HUDEP-2 (cell line): Measurements from ENCODE around the gene AP1G1.
"Not testable (repeated sequence)": the region's sequence is repeated elsewhere in the genome, so short reads cannot be mapped to it uniquely, and the experiment has no call there.

Experiments used
- DNase-seq, 76 experiments: peaks; one replicate each; lab custom pipeline; 2025; ENCODE audit not compliant: unreplicated experiment in 76 of 76; lab: John Stamatoyannopoulos, UW

AP1G1 gene

DNA sequence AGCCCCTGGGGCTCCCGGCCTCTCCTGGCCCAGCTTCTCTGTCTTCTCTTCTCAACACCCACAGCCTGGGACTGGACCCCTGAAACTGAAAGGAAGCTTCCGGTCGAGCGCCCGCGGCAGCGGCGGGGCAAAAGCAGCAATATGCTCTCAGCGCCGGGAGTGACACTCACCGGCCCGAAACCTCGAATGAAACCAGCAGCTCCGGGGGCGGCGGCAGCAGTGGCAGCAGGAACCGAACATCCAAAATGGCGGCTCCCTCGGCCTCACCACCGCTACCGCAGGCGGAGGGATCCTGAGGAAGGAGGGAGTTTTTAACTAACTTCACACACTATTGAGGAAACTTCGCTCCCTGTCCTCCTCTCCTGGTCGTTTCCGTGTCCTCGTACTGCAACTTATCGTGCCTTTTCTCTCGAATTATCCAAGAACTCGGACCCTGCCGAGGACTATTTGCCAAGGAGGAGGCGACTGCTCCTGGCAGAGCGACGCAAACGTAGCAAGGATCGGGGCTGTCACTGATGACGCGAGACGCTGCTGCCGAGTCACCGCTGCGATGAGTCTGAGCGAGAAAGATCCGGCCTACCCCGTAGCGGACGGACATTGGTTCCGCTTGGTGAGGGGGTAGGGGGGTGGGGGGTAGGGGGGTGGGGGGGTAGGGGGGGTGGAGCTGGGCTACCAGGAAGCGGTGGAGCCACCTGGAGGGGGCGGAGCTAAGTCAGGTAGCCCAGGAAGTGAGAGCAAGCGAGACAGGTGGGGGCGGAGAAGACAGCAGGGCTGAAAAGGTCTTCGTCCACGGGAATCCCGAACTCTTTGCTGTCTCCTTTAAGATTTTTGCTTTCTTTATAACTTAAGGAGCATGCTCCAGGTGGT lies at the start of gene AP1G1:
Gene AP1G1 (minus strand): TSS at position 242 of the 867 bp plus-strand sequence. CDS start 19,355 bp downstream, outside the sequence.
- DNase-seq = peak; percentile 33 to 95 (median 90)

DNA sequence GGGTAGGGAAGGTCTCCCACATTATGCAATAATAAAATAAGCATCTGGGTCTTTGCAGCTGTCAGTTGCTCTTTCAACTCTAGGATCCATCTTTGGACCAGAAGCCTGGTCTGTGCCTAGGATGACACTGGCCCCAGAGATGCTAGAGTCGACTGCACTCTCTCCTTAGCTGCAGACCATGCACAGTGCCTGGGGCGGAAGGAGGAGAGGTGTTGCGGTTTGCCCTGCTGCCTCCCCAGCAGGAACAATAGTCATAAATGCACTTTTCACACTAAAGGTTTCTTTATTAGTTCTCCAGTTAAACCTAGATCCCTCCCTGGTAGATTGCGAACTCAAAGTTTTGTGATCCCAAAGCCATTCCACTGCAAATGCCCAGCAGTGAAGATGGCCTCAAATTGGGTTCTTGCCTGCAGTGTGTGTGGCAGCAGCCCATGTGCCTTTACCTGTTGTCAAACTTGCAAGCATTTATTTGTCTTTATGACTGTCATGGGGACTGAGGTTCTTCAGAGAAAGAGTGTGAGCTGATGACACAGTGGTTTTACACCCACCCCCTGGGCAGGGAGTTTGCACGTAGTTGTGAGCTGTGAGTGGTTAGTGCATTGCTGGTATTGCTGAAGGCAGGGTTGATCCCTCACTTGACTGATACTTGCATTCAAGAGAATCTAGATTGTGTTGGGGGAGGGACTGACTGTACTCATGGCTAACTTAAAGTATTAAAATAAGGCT lies 47.5 kb upstream of the AP1G1 start:
- DNase-seq = no peak

DNA sequence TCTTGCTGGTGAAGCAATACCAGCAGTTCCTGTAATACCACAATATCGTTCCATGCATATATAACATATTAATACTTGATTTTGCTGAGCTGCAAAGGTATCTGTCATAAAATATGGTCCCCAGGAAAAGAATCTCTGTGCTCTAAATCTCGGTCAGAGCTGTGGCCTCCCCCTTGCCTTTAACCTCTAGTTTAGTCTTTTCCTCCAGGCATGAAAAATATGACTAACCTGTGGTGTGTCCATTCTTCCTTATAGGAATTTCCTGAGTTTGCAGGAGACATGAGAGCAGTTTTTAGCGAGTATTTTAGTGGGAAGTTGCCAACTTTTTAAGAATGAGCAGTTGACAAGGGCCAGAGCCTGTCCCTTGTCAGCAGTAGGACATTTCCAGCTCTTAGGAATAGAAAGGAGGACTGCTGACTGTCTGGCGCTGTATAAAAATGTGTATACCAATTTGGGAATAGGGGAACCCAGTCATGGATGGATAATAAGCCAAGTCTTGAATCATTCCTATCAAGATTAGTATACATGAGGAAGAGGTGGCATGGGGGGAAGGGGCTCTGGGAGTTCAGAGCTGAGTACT lies 45.8 kb upstream of the AP1G1 start:
- DNase-seq = no peak

DNA sequence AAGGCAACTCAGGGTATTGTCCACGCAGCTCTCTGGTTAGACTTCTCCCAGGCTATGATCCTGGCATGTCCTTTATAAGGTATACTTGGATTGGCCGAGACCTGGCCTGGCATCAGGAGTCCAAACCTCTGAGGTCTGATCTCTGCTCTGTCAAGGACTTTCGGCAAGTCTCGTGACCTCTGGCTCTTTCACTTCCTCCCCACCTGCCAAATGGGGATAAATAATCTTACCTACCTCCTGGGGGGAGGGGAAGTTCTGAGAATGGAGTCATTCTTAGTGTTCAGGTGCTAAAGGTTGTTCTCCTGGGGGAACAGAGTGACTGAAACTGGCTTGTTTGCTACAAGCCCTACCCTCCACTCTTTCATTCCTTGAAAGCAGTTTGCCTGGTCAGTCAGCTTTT lies 44.8 kb upstream of the AP1G1 start:
- no peak for DNase-seq

DNA sequence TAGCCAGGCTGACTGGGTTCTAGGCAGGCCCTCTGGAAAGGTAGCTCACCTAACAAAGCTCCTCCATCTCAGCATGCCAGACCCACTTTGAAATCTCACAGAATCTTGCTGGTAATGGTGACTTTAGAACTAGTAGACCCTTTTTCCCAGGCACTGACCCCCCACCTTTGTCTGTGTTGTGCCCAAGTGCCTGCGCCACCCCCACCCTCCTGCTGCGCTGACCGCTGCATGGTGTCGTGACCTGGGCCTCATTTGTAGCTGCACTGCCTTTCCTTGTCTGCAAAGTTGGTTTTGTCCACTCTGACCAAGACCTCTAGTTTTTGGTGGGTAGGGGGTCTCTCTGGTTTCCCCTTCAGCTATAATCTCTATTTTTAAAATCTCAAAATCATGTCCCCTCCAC lies 43.9 kb upstream of the AP1G1 start:
- DNase-seq = no peak

DNA sequence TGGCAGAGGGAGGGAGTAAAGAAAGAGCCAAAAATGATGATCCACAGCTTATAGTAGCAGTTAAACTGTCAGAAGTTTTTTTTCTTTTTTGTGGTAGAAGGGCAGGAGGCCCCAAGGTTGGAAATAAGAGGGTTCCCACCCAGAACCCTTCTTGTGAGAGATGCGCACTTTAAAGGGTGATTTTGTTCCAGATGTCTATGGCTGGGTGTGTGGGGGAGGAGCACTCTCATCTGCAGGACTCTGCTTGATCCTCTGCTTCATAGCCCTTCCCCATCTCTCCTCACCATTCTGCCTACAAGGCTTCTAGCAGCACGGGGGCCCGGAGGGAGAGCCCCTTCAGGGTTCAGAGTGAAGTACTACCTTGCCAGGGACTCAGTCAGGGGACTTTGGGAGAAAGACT lies 43.5 kb upstream of the AP1G1 start:
- no peak for DNase-seq

DNA sequence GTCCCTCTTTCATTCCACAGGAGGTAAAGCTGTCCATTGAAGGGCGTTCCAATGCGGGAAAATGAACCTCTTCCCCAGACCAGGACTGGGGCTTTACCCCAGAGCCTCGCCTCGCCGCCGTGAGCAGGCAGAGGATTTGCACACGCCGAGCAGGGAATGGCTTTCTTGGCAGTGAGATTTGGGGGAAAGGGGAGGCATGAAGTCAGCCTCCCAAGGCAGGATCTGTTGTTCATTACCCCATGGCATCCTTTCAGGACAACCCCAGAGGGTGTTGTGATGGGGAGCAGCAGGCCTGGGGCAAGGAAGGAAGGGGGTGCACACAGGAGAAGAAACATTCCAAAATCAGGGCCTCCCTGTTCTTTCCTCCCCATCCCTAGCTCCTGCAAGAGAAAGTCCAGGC lies 43.1 kb upstream of the AP1G1 start:
- no peak for DNase-seq

DNA sequence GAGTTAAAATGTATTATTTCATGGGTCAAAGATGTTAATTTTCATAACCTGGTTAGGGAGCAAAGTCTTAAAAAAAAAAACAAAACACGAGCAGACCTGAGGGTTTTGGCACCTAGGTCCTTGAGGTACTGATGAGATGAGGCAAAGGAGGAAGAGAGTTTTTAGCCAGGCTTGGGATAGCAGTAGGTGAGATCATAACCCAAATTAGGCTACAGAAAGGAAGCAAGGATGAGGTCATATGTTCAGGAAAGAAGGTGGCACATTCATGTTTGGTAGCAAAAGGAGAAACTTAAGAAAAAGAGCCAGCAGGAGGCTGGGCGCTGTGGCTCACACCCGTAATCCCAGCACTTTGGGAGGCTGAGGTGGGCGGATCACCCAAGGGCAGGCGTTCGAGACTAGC lies 40.0 kb upstream of the AP1G1 start:
- no peak for DNase-seq

DNA sequence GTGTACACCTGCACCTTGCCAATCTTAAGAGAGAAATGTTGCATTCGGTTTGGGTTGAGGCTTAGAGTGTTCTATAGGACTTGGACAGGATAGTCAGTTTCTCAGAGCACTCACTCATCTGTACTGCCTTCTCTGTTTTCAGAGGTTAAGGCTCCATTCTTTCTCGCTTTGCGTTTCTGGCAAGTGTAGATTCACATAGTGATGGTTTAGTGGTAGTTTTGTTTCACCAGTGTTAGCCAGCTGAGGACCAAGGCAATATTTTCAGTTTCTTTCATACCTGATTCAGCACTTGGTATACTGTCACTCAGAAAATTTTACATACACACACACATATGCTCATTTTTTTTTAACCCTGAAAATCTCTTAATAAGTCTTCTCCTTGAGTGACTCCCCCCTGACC lies 38.5 kb upstream of the AP1G1 start:
- no peak for DNase-seq

DNA sequence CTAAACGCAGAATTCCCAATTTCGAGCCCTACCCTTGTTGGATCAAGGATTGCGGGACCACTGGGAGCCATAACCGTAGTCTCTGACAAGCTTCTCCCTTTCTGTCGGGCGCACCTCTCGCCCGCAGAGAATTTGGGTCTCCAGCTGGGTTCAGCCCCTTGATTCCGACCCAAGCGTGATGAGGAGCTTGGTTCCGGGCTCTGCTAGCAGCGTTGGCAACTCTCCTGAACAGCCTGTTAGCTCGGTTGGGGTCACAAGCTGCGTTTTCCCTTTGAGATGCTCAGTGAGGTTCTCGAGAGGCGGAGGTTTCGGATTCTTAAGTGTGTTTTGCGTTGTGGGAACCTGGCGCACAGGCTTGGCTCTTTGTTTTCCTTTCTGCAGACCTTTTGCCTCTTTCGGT lies 37.8 kb upstream of the AP1G1 start:
- DNase-seq = peak in 4 of 76 experiments; percentile 3 to 11 (median 10)

DNA sequence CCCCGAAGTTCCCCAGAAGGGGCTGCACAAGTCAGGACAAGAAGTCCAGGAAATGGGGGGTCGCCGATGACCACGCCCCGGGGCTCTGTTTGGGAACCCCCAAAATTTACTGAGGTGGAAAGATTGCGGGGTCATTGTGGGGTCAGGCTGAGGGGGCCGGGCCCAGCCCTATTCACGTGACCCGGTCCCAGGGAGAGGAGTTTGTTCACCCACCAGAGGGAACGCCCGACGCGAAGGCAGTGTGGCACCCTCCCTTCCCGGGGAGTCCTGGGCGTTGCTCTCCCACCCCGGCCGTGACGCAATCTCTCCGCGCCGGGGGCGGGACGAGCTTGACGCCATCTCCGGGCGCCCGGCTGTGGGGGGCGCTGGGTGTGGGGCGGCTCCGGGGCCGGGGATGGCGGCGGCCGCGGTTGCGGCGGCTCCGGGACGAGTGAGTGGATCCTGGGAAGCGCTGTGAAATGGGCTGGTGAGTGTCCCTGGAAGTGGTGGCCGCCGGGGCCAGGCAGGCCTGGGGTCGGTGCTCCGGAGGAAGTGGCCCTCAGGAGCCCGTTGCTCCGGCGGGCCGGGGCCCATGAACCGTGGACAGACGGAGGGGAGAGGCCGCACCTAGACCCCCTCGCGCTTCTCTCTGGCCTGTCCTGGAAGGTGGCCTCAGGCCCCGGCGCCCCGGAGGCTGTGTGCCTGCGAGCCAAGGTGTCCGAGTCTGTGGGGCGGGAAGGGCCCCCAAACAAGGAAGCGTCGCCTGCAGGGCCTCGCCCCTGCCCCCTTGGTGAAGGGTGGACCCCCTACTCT lies 37.2 kb upstream of the AP1G1 start, which contains the start of gene ATXN1L:
Gene ATXN1L (plus strand): TSS at position 338 of the 792 bp plus-strand sequence. CDS start 3,765 bp downstream, outside the sequence.
- peak in 75 of 76 experiments; percentile 37 to 92 (median 85) for DNase-seq

DNA sequence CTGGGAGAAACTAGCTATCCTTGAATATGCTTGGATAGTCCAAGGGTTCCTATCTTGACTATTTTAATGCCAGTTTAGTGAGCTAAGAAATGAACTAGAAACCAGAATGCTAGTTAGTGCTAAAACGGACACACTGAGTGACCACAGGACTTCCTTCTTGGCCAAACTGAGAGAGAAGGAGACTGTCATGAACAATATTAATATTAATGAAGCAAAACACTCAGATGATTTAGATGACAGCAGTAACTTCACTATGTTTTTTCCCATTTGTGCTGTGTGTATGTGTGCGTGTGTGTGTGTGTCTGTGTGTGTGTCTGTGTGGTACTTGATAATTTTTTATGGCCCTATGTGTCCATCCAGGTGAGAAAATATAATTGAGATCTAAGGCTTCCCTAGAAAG lies 34.9 kb upstream of the AP1G1 start:
- DNase-seq = no peak

DNA sequence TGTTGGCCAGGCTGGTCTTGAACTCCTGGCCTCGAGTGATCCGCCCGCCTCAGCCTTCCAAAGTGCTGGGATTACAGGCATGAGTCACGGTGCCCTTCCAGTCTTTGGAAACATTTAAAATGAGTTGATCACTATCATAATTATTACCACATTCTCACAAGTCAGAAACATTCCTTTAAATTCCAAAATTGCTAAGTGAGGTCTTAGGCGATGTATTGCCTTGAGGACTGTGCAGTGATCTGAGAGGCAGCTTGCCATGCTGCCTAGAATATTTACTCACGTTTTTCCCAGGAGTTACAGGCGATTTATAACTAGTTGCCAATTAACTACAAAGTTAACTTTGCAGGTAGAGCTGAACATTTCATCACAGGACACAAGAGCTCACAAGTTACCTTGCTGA lies 31.4 kb upstream of the AP1G1 start:
- DNase-seq = no peak

DNA sequence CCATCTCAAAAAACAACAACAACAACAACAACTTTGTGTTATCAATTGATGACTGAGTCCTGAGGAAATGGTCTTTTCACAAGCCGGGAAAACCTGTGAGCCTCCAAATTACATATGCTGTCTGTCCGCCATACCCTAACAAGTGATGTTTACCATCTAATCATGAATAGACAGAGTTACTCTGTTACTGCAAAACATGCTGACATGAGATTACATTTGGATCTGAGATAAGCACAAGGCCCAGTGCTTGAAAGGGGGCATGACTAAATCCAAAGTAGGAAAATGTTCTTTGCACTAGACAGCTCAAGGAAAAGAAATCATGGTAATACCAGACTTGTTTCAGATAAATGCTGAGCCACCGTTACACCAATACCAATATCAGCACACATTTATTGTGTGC lies 28.5 kb upstream of the AP1G1 start:
- DNase-seq = peak in 28 of 76 experiments; percentile 2 to 55 (median 28)

DNA sequence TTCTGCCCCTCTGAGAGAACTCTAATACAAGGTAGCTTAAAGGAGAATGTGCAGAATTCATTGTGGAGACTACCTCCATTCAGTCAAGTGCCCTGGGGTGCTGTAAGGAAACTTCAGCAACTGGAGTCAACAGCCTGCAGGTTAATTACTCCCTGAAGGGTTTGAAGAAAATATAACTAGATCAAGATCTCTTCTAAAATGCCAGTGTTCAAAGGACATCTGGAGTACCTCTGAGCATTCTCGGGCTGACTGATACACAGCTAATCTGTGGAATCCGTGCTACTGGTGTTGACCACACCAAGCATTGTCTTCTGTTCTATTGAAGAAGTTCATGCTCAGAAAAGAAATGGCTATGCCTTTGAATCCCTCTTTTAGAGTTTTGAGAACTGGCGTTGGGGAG lies 25.7 kb upstream of the AP1G1 start:
- no peak for DNase-seq

DNA sequence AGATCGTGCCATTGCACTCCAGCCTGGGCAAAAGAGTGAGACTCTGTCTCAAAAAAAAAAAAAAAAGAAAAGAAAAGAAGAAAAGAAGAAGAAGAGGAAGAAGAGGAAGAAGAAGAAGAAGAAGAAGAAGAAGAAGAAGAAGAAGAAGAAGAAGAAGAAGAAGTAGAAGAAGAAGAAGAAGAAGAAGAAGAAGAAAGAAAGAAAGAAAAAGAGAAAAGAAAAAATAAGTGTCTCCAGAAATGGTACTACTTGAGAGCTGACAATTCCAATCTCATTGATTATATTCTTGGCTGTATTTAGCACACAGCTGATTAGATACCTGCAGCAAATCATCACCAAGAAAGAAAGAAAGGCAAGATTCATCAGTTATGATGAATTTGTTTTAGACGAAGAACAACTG lies 23.5 kb upstream of the AP1G1 start:
- DNase-seq = not testable (repeated sequence)

DNA sequence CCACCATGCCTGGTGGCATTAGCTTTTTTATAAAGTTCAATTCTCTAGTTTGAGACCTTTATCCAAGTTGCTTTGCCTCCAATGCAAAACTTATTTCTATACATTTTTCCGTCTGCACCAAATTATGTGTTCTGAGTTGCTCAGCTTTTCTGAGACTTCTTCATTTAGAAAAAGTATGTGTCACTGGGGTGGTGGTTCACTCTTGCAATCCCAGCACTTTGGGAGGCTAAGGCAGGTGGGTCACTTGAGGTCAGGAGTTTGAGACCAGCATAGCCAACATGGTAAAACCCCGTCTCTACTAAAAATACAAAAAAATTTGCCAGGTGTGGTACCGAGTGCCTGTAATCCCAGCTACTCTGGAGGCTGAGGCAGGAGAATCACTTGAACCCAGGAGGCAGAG lies 23.1 kb upstream of the AP1G1 start:
- DNase-seq = not testable (repeated sequence)

DNA sequence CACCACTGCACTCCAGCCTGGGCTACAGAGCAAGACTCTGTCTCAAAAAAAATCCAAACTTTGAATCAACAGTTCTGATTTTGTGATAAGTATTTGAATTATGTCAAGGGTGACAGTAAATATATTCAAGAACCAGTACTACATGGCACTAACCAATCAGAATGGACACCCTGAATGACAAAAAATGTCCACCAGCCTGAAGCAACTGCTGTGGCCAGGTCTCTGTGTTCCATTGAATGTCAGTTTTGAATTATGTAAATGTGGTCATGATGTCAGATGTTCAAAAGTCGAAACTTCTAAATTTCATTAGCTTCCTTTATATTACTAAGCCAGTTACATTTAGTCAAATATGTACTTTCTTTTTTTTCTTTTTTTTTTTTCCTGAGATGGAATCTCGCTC lies 21.7 kb upstream of the AP1G1 start:
- no peak for DNase-seq

DNA sequence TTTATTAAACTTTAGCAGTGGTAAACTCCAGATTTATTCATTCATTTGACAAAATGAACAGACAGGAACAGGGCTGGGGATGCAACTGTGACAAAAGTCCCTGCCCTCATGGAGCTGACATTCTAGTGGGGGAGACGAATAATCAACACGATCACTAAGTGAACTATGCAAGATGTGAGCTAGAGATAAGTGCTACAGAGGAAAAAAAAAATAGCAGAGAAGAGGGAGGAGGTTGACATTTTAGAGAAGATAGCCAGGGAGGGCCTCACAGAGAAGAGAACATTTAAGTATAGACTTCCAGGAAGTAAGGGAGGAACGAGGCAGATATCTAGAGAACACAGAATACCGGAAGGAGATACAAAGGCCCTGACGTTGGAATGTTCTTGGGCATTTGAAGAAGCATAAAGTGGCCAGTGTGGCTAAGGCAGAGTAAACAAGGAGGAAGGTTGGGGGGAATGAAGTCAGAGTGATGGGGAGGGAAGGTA lies 17.9 kb upstream of the AP1G1 start:
- peak in 50 of 76 experiments; percentile 3 to 89 (median 41) for DNase-seq

DNA sequence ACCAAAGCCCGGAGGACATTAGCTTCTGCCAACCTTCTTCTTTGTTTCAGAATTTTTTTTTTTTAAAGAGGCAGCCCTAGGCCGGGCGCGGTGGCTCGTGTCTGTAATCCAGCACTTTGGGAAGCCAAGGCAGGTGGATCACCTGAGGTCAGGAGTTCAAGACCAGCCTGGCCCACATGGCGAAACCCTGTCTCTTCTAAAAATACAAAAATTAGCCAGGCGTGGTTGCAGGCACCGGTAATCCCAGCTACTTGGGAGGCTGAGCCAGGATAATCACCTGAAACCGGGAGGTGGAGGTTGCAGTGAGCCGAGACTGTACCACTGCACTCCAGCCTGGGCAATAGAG lies 8.5 kb upstream of the AP1G1 start:
- DNase-seq = not testable (repeated sequence)
